Measurements from ENCODE around the gene CCDC91.

- TF ChIP-seq CTCF (IDR thresholded peaks at IDR 0.05): no peak
- TF ChIP-seq POLR2AphosphoS5 (IDR thresholded peaks at IDR 0.05): no peak
Observed at GRCh38 chr12:28427046-28427445, 236.8 kb downstream of the CCDC91 start.
